Body of pancreas (tissue), 2 donors: ENCODE measurements around the gene MCUR1. TPM values are rescaled to one million over a fixed set of nuclear protein-coding genes. Genes with fewer than 3 reads are reported as not detected.

ENCODE experiments used
- total RNA-seq, 2 donors: library from RNA; depleted of rRNA; stranded (reverse); fragments of >200 nt; gene quantifications; one replicate each; pipeline ENCODE4 v1.1.0, GENCODE V29; 2016

Gene MCUR1
- total RNA-seq, 2 donors from 2014 or later = 10.4 to 20.8 TPM

Other genes starting within 250 kb of the MCUR1 start
- gene SIRT5, start 240.0 kb downstream of the MCUR1 start, total RNA-seq = 10 to 100 TPM; 10.2 to 11.2 TPM
- 100 to 1,000 TPM in 1 of 2 donors, 10 to 100 TPM in 1; 52.1 to 164 TPM for gene NOL7, start 199.2 kb downstream of the MCUR1 start, total RNA-seq
- gene RANBP9, start 102.7 kb downstream of the MCUR1 start, total RNA-seq = 10 to 100 TPM; 14.3 to 26.7 TPM
- 1 to 10 TPM in 1 of 2 donors, under 1 TPM in 1; 0.33 to 1.6 TPM for gene RNF182, start 110.4 kb upstream of the MCUR1 start, total RNA-seq